HFF-Myc (cell line): ENCODE results near the gene ANTKMT.
"Not testable (repeated sequence)": the region's sequence is repeated elsewhere in the genome, so short reads cannot be mapped to it uniquely, and the experiment has no call there.

Experiments
- DNase-seq: peaks from one replicate; pipeline ENCODE4 v3.0.0-alpha.2; 2011; ENCODE audit warnings: low read depth; ENCODE audit errors: extremely low read depth
- H3K4me3 ChIP-seq: replicated peaks from 2 replicates; pipeline ENCODE4 v1.5.1; 2011; ENCODE audit warnings: low read depth, mild to moderate bottlenecking, control low read depth, low read length
- CTCF ChIP-seq: IDR thresholded peaks from 2 replicates; pipeline ENCODE4 v1.5.1; 2012; ENCODE audit warnings: mild to moderate bottlenecking, low read depth, low read length, control low read depth; ENCODE audit errors: missing control alignments

ANTKMT gene

GRCh38 chr16:712740-713250 is 8.2 kb upstream of the ANTKMT start:
- DNase-seq, H3K4me3 ChIP-seq: not testable (repeated sequence)
- TF ChIP-seq CTCF: peak; percentile 56

- H3K4me3 ChIP-seq: no peak overlapping the region
- no peak for TF ChIP-seq CTCF
- DNase-seq: no peak
These were observed 6.9 kb upstream of the ANTKMT start for GRCh38 chr16:714079-714478.

DNA sequence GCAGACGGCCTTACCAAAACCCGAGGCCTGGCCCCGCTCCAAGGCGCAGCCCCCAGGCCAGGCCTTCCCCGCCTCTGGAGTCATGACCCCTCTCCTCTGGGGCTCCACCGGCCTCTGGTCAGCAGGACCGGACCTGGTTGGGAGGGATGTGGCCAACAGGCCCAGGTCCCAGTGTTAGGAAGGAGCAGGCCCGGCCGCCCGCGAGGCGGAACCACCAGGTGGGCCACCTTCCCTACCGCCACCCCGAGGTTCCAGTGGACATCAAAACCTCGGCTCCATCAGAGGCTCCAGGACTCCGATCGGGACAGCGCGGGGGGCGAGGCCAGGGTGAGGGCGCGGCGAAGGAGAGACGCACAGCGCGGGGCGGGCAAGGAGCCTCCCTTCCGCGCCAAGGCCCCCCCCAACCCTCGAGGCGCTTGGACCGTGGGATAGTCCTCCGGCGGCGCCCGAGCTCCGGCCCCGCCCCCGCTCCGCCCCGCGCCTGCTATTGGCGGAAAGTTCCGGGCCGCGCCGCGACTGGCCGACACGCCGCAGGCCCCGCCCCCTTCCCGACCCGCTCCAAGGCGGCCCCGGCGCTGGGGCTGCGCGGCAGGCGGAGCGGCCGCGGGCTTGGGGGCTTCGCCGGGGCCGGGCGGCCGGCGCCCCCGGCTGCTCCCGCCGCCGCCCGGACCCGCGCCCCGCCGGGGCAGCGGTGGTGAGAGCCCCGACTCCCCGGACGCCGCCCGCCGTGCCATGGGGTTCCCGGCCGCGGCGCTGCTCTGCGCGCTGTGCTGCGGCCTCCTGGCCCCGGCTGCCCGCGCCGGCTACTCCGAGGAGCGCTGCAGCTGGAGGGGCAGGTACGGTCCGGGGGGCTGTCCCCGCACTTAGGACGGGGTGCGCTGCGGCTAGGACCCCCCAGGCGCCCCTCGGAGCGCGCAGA is 6.1 kb upstream of the ANTKMT start, which contains the start of gene METRN:
Gene METRN (plus strand): TSS at position 561 of the 919 bp plus-strand sequence. CDS start 172 bp downstream, at position 733.
- peak within 1 kb of the TSS; percentile 56 for H3K4me3 ChIP-seq
- TF ChIP-seq CTCF: no peak
- no peak for DNase-seq

GRCh38 chr16:715477-716199 is 5.3 kb upstream of the ANTKMT start:
- no peak for DNase-seq
- H3K4me3 ChIP-seq: peak overlapping the region; percentile 56
- no peak for TF ChIP-seq CTCF

DNA sequence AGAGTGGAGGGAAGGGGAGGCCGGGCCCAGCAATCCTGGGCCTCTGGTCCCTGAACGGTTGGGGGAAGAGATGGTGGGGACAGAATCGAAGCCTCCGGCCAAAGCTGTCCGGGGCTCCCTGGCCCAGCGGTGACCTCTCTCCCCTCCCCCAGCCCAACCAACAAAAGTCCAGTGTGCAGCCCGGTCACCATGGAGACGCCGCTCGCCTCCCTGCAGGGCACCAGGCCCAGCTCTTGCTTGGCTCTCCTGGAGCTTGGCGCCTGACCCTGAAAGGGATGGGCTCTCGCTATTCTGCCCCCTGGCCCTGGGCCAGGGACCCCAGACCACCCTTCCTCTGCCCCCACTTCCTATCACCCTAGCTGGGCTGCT is 4.8 kb upstream of the ANTKMT start:
- H3K4me3 ChIP-seq: peak overlapping the region; percentile 56
- TF ChIP-seq CTCF: no peak
- no peak for DNase-seq

GRCh38 chr16:716768-717325 is 4.1 kb upstream of the ANTKMT start:
- TF ChIP-seq CTCF: no peak
- peak overlapping the region; percentile 56 for H3K4me3 ChIP-seq
- no peak for DNase-seq
